Activated naive CD4-positive, alpha-beta T cell treated with anti-CD3 and anti-CD28 coated beads for 36 hours (primary cell): ENCODE data around the gene YWHAB. TPM values are rescaled to one million over a fixed set of nuclear protein-coding genes. Genes with fewer than 3 reads are reported as not detected.

ENCODE experiments used
- CTCF ChIA-PET: fragments of 350-600 bp; sonication (Branson Sonifier 250); formaldehyde crosslinking; loops from one replicate; lab custom pipeline; 2021; ENCODE audit warnings: antibody characterized with exemption; lab: Charles Lee
- DNase-seq: peaks from one replicate; pipeline ENCODE4 v3.0.0-alpha.2; 2020
- H3K27ac Mint-ChIP-seq: one replicate; pipeline ENCODE4 v1.8.0; 2021; ENCODE audit warnings: mild to moderate bottlenecking, mixed read lengths
- H3K27me3 Mint-ChIP-seq: one replicate; pipeline ENCODE4 v1.8.0; 2021; ENCODE audit warnings: low read depth, mixed read lengths
- H3K36me3 Mint-ChIP-seq: one replicate; pipeline ENCODE4 v1.8.0; 2021; ENCODE audit warnings: low read depth, mixed read lengths
- H3K4me1 Mint-ChIP-seq: one replicate; pipeline ENCODE4 v1.8.0; 2021; ENCODE audit warnings: low read depth, mixed read lengths
- H3K4me3 Mint-ChIP-seq: one replicate; pipeline ENCODE4 v1.8.0; 2021; ENCODE audit warnings: mild to moderate bottlenecking, moderate library complexity, mixed read lengths
- H3K9me3 Mint-ChIP-seq: one replicate; pipeline ENCODE4 v1.8.0; 2021; ENCODE audit warnings: mixed read lengths
- intact Hi-C: fragments of 100-400 bp; cut with micrococcal nuclease; formaldehyde crosslinking; loops from one replicate; pipeline ENCODE4 v1.15.1; 2023
- total RNA-seq, 2 experiments: library from RNA; stranded (reverse); gene quantifications; one replicate each; pipeline ENCODE4 v1.2.3, GENCODE V29; 2021

The YWHAB gene
- 100 to 1,000 TPM; 245 to 260 TPM for total RNA-seq

GRCh38 chr20:44885392-44886265, at the start of gene YWHAB:
Gene YWHAB (plus strand): TSS chr20:44885705. CDS start chr20:44901534, 15,829 bp downstream.
- DNase-seq, result peak; percentile 99
- Mint-ChIP-seq H3K27ac (peak within 1 kb of the TSS; percentile 96), H3K4me3 (peak within 1 kb of the TSS; percentile 95), H3K36me3 (peaks cover 20% of the 10 kb centered on the region), H3K9me3 (no peaks in the 10 kb centered on the region), H3K4me1 (peaks cover 59% of the 10 kb centered on the region), H3K27me3 (no peaks in the 10 kb centered on the region)
- CTCF ChIA-PET, result interaction anchor here (0.8 kb wide), 1 partner anchor 210 kb away, joined by 3 read pairs; no protein-coding TSS in a partner anchor
- intact Hi-C loops, result loop anchor here (1.0 to 10.0 kb wide), 7 partner anchors 15 to 1431 kb away; partner anchors contain the start of genes OSER1, SERINC3, SRSF6 and TOMM34

- CTCF ChIA-PET, result no interaction called here
- H3K4me3 Mint-ChIP-seq, result no peak overlapping the region
- H3K27ac Mint-ChIP-seq, result no peak overlapping the region
- H3K4me1 Mint-ChIP-seq, result no peaks in the 10 kb centered on the region
- intact Hi-C loops, result no loop called here
- no peak for DNase-seq
- H3K27me3 Mint-ChIP-seq, result peaks cover 17% of the 10 kb centered on the region
- H3K36me3 Mint-ChIP-seq, result no peaks in the 10 kb centered on the region
- no peaks in the 10 kb centered on the region for H3K9me3 Mint-ChIP-seq
Observed at GRCh38 chr20:44836601-44837120, 48.8 kb upstream of the YWHAB start.

GRCh38 chr20:44837946-44838345, 47.6 kb upstream of the YWHAB start:
- CTCF ChIA-PET, result no interaction called here
- H3K27me3 Mint-ChIP-seq, result peaks cover 16% of the 10 kb centered on the region
- DNase-seq, result no peak
- H3K4me3 Mint-ChIP-seq, result no peak overlapping the region
- intact Hi-C loops, result no loop called here
- no peaks in the 10 kb centered on the region for H3K36me3 Mint-ChIP-seq
- H3K27ac Mint-ChIP-seq, result no peak overlapping the region
- H3K4me1 Mint-ChIP-seq, result no peaks in the 10 kb centered on the region
- H3K9me3 Mint-ChIP-seq, result no peaks in the 10 kb centered on the region

GRCh38 chr20:44838521-44838920, 47.0 kb upstream of the YWHAB start:
- Mint-ChIP-seq H3K36me3 (no peaks in the 10 kb centered on the region), H3K27me3 (peaks cover 19% of the 10 kb centered on the region), H3K27ac (no peak overlapping the region), H3K4me3 (no peak overlapping the region), H3K4me1 (no peaks in the 10 kb centered on the region), H3K9me3 (no peaks in the 10 kb centered on the region)
- intact Hi-C loops, result no loop called here
- CTCF ChIA-PET, result interaction anchor here (0.6 kb wide), 1 partner anchor 380 kb away, joined by 4 read pairs; no protein-coding TSS in a partner anchor
- no peak for DNase-seq

- Mint-ChIP-seq H3K9me3 (no peaks in the 10 kb centered on the region), H3K36me3 (no peaks in the 10 kb centered on the region)
- CTCF ChIA-PET, result interaction anchor here (0.6 to 1.1 kb wide), 4 partner anchors 11 to 381 kb away, joined by 3 to 4 read pairs (median 4); no protein-coding TSS in a partner anchor
Observed at GRCh38 chr20:44839481-44839880, 46.0 kb upstream of the YWHAB start.

GRCh38 chr20:44840826-44841225, 44.7 kb upstream of the YWHAB start:
- H3K4me1 Mint-ChIP-seq, result no peaks in the 10 kb centered on the region
- no peak overlapping the region for H3K4me3 Mint-ChIP-seq
- peaks cover 22% of the 10 kb centered on the region for H3K27me3 Mint-ChIP-seq
- CTCF ChIA-PET, result interaction anchor here (1.0 to 1.1 kb wide), 2 partner anchors 39 to 94 kb away, joined by 3 read pairs; no protein-coding TSS in a partner anchor
- DNase-seq, result no peak
- no peak overlapping the region for H3K27ac Mint-ChIP-seq
- H3K36me3 Mint-ChIP-seq, result no peaks in the 10 kb centered on the region
- intact Hi-C loops, result no loop called here
- no peaks in the 10 kb centered on the region for H3K9me3 Mint-ChIP-seq

More at GRCh38 chr20:44839481-44839880, 46.0 kb upstream of the YWHAB start:
- peaks cover 20% of the 10 kb centered on the region for H3K27me3 Mint-ChIP-seq
- no peaks in the 10 kb centered on the region for H3K4me1 Mint-ChIP-seq
- H3K4me3 Mint-ChIP-seq, result no peak overlapping the region
- no peak for DNase-seq
- intact Hi-C loops, result no loop called here
- H3K27ac Mint-ChIP-seq, result no peak overlapping the region

- Mint-ChIP-seq H3K4me1 (no peaks in the 10 kb centered on the region), H3K27ac (peak overlapping the region; percentile 8), H3K36me3 (no peaks in the 10 kb centered on the region), H3K9me3 (no peaks in the 10 kb centered on the region), H3K27me3 (peaks cover 22% of the 10 kb centered on the region), H3K4me3 (no peak overlapping the region)
- intact Hi-C loops, result no loop called here
- DNase-seq, result no peak
- CTCF ChIA-PET, result no interaction called here
Observed at GRCh38 chr20:44841955-44842354, 43.5 kb upstream of the YWHAB start.

GRCh38 chr20:44843876-44844275, 41.6 kb upstream of the YWHAB start:
- Mint-ChIP-seq H3K36me3 (no peaks in the 10 kb centered on the region), H3K4me1 (no peaks in the 10 kb centered on the region), H3K9me3 (no peaks in the 10 kb centered on the region), H3K4me3 (no peak overlapping the region), H3K27me3 (peaks cover 19% of the 10 kb centered on the region), H3K27ac (no peak overlapping the region)
- DNase-seq, result no peak
- intact Hi-C loops, result no loop called here
- CTCF ChIA-PET, result no interaction called here

GRCh38 chr20:44848254-44849015, 37.1 kb upstream of the YWHAB start:
- no peaks in the 10 kb centered on the region for H3K9me3 Mint-ChIP-seq
- CTCF ChIA-PET, result no interaction called here
- no peaks in the 10 kb centered on the region for H3K36me3 Mint-ChIP-seq
- no peaks in the 10 kb centered on the region for H3K4me1 Mint-ChIP-seq
- H3K4me3 Mint-ChIP-seq, result no peak overlapping the region
- H3K27ac Mint-ChIP-seq, result no peak overlapping the region
- H3K27me3 Mint-ChIP-seq, result peaks cover 6% of the 10 kb centered on the region
- intact Hi-C loops, result no loop called here
- DNase-seq, result no peak

- Mint-ChIP-seq H3K27ac (no peak overlapping the region), H3K36me3 (no peaks in the 10 kb centered on the region), H3K4me1 (no peaks in the 10 kb centered on the region), H3K4me3 (no peak overlapping the region), H3K9me3 (no peaks in the 10 kb centered on the region), H3K27me3 (peaks cover 4% of the 10 kb centered on the region)
- intact Hi-C loops, result no loop called here
- CTCF ChIA-PET, result no interaction called here
- DNase-seq, result no peak
Observed at GRCh38 chr20:44849703-44850102, 35.8 kb upstream of the YWHAB start.

- DNase-seq, result no peak
- Mint-ChIP-seq H3K27ac (no peak overlapping the region), H3K36me3 (no peaks in the 10 kb centered on the region), H3K4me3 (no peak overlapping the region), H3K9me3 (no peaks in the 10 kb centered on the region), H3K27me3 (no peaks in the 10 kb centered on the region), H3K4me1 (no peaks in the 10 kb centered on the region)
- CTCF ChIA-PET, result interaction anchor here (1.0 kb wide), 1 partner anchor 103 kb away, joined by 6 read pairs; no protein-coding TSS in a partner anchor
- intact Hi-C loops, result no loop called here
Observed at GRCh38 chr20:44850272-44850671, 35.2 kb upstream of the YWHAB start.

GRCh38 chr20:44850837-44851236, 34.7 kb upstream of the YWHAB start:
- no peaks in the 10 kb centered on the region for H3K27me3 Mint-ChIP-seq
- no peaks in the 10 kb centered on the region for H3K36me3 Mint-ChIP-seq
- no peak overlapping the region for H3K27ac Mint-ChIP-seq
- H3K4me1 Mint-ChIP-seq, result no peaks in the 10 kb centered on the region
- intact Hi-C loops, result no loop called here
- H3K4me3 Mint-ChIP-seq, result no peak overlapping the region
- H3K9me3 Mint-ChIP-seq, result no peaks in the 10 kb centered on the region
- no peak for DNase-seq
- CTCF ChIA-PET, result interaction anchor here (1.0 kb wide), 1 partner anchor 103 kb away, joined by 6 read pairs; no protein-coding TSS in a partner anchor
